ENCODE data around the gene CLPTM1L.
"Not testable (repeated sequence)": the region's sequence is repeated elsewhere in the genome, so short reads cannot be mapped to it uniquely, and the experiment has no call there.

Gene CLPTM1L

GRCh38 chr5:1345876-1346626 lies 1.2 kb upstream of the CLPTM1L start:
- peak overlapping the region; percentile 99 for H3K4me3 ChIP-seq (ENCODE audit: low read length)
- H3K27ac ChIP-seq (ENCODE audit: low read depth, low read length), result no peak overlapping the region
- 87% methylated on average over 27 of the region's 27 CpGs for WGBS
- H3K27me3 ChIP-seq (ENCODE audit: insufficient read depth, low read length), result no peaks in the 10 kb centered on the region
- no peaks in the 10 kb centered on the region for H3K9me3 ChIP-seq (ENCODE audit: insufficient read depth, low read depth, low read length)
- peak overlapping the region; percentile 84 for H3K9ac ChIP-seq (ENCODE audit: low read depth, low read length)
- peaks cover 28% of the 10 kb centered on the region for H3K36me3 ChIP-seq (ENCODE audit: insufficient read depth, low read length)
- no peaks in the 10 kb centered on the region for H3K4me1 ChIP-seq (ENCODE audit: insufficient read depth, low read length)

- H3K9me3 ChIP-seq (ENCODE audit: insufficient read depth, low read depth, low read length), result no peaks in the 10 kb centered on the region
- H3K36me3 ChIP-seq (ENCODE audit: insufficient read depth, low read length), result peaks cover 41% of the 10 kb centered on the region
- peak overlapping the region; percentile 82 for H3K9ac ChIP-seq (ENCODE audit: low read depth, low read length)
- H3K4me1 ChIP-seq (ENCODE audit: insufficient read depth, low read length), result no peaks in the 10 kb centered on the region
- no peak overlapping the region for H3K27ac ChIP-seq (ENCODE audit: low read depth, low read length)
- H3K4me3 ChIP-seq (ENCODE audit: low read length), result peak overlapping the region; percentile 99
- H3K27me3 ChIP-seq (ENCODE audit: insufficient read depth, low read length), result no peaks in the 10 kb centered on the region
- 11% methylated on average over 61 of the region's 61 CpGs for WGBS
These were observed 683 bp downstream of the CLPTM1L start for GRCh38 chr5:1343931-1344901.

GRCh38 chr5:1343315-1343751 lies 1.6 kb downstream of the CLPTM1L start:
- no peaks in the 10 kb centered on the region for H3K4me1 ChIP-seq (ENCODE audit: insufficient read depth, low read length)
- H3K36me3 ChIP-seq (ENCODE audit: insufficient read depth, low read length), result peaks cover 48% of the 10 kb centered on the region
- H3K9ac ChIP-seq (ENCODE audit: low read depth, low read length), result no peak overlapping the region

GRCh38 chr5:1342711-1343110 lies 2.2 kb downstream of the CLPTM1L start:
- H3K27me3 ChIP-seq (ENCODE audit: insufficient read depth, low read length); H3K9me3 ChIP-seq (ENCODE audit: insufficient read depth, low read depth, low read length); H3K4me1 ChIP-seq (ENCODE audit: insufficient read depth, low read length); H3K4me3 ChIP-seq (ENCODE audit: low read length); H3K9ac ChIP-seq (ENCODE audit: low read depth, low read length); H3K27ac ChIP-seq (ENCODE audit: low read depth, low read length): not testable (repeated sequence)
- peaks cover 54% of the 10 kb centered on the region for H3K36me3 ChIP-seq (ENCODE audit: insufficient read depth, low read length)
- 95% methylated on average over 14 of the region's 14 CpGs for WGBS

More at GRCh38 chr5:1343315-1343751, 1.6 kb downstream of the CLPTM1L start:
- H3K9me3 ChIP-seq (ENCODE audit: insufficient read depth, low read depth, low read length), result no peaks in the 10 kb centered on the region
- 96% methylated on average over 9 of the region's 9 CpGs for WGBS
- no peaks in the 10 kb centered on the region for H3K27me3 ChIP-seq (ENCODE audit: insufficient read depth, low read length)
- no peak overlapping the region for H3K27ac ChIP-seq (ENCODE audit: low read depth, low read length)
- peak overlapping the region; percentile 99; the same call in 1 of the 2 replicates for H3K4me3 ChIP-seq (ENCODE audit: low read length)

GRCh38 chr5:1342268-1342667 lies 2.6 kb downstream of the CLPTM1L start:
- Histone ChIP-seq H3K4me3 (ENCODE audit: low read length) (no peak overlapping the region), H3K27me3 (ENCODE audit: insufficient read depth, low read length) (no peaks in the 10 kb centered on the region), H3K27ac (ENCODE audit: low read depth, low read length) (no peak overlapping the region), H3K9me3 (ENCODE audit: insufficient read depth, low read depth, low read length) (no peaks in the 10 kb centered on the region), H3K36me3 (ENCODE audit: insufficient read depth, low read length) (peaks cover 59% of the 10 kb centered on the region), H3K9ac (ENCODE audit: low read depth, low read length) (no peak overlapping the region), H3K4me1 (ENCODE audit: insufficient read depth, low read length) (no peaks in the 10 kb centered on the region)
- 95% methylated on average over 12 of the region's 12 CpGs for WGBS

GRCh38 chr5:1341863-1342262 lies 3.0 kb downstream of the CLPTM1L start:
- 95% methylated on average over 15 of the region's 15 CpGs for WGBS
- H3K9ac ChIP-seq (ENCODE audit: low read depth, low read length), result no peak overlapping the region
- no peaks in the 10 kb centered on the region for H3K27me3 ChIP-seq (ENCODE audit: insufficient read depth, low read length)
- H3K4me3 ChIP-seq (ENCODE audit: low read length), result no peak overlapping the region
- no peaks in the 10 kb centered on the region for H3K4me1 ChIP-seq (ENCODE audit: insufficient read depth, low read length)
- peaks cover 63% of the 10 kb centered on the region for H3K36me3 ChIP-seq (ENCODE audit: insufficient read depth, low read length)
- H3K9me3 ChIP-seq (ENCODE audit: insufficient read depth, low read depth, low read length), result no peaks in the 10 kb centered on the region
- no peak overlapping the region for H3K27ac ChIP-seq (ENCODE audit: low read depth, low read length)

GRCh38 chr5:1339818-1340210 lies 5.1 kb downstream of the CLPTM1L start:
- not testable (repeated sequence) for H3K9me3 ChIP-seq (ENCODE audit: insufficient read depth, low read depth, low read length); H3K27ac ChIP-seq (ENCODE audit: low read depth, low read length); H3K9ac ChIP-seq (ENCODE audit: low read depth, low read length); H3K4me3 ChIP-seq (ENCODE audit: low read length); H3K27me3 ChIP-seq (ENCODE audit: insufficient read depth, low read length); H3K4me1 ChIP-seq (ENCODE audit: insufficient read depth, low read length)
- peaks cover 83% of the 10 kb centered on the region for H3K36me3 ChIP-seq (ENCODE audit: insufficient read depth, low read length)
- 90% methylated on average over 16 of the region's 17 CpGs for WGBS

- not testable (repeated sequence) for H3K4me1 ChIP-seq (ENCODE audit: insufficient read depth, low read length); H3K27me3 ChIP-seq (ENCODE audit: insufficient read depth, low read length); H3K9me3 ChIP-seq (ENCODE audit: insufficient read depth, low read depth, low read length); H3K27ac ChIP-seq (ENCODE audit: low read depth, low read length); H3K9ac ChIP-seq (ENCODE audit: low read depth, low read length); H3K4me3 ChIP-seq (ENCODE audit: low read length)
- peaks cover 87% of the 10 kb centered on the region for H3K36me3 ChIP-seq (ENCODE audit: insufficient read depth, low read length)
- 94% methylated on average over 27 of the region's 34 CpGs for WGBS
These were observed 5.6 kb downstream of the CLPTM1L start for GRCh38 chr5:1339139-1339817.

GRCh38 chr5:1338506-1339070 lies 6.3 kb downstream of the CLPTM1L start:
- no peaks in the 10 kb centered on the region for H3K27me3 ChIP-seq (ENCODE audit: insufficient read depth, low read length)
- H3K9ac ChIP-seq (ENCODE audit: low read depth, low read length), result no peak overlapping the region
- H3K27ac ChIP-seq (ENCODE audit: low read depth, low read length), result no peak overlapping the region
- H3K9me3 ChIP-seq (ENCODE audit: insufficient read depth, low read depth, low read length), result no peaks in the 10 kb centered on the region
- H3K4me3 ChIP-seq (ENCODE audit: low read length), result no peak overlapping the region
- 97% methylated on average over 22 of the region's 22 CpGs for WGBS
- peaks cover 91% of the 10 kb centered on the region for H3K36me3 ChIP-seq (ENCODE audit: insufficient read depth, low read length)
- H3K4me1 ChIP-seq (ENCODE audit: insufficient read depth, low read length), result no peaks in the 10 kb centered on the region

- H3K9me3 ChIP-seq (ENCODE audit: insufficient read depth, low read depth, low read length), result no peaks in the 10 kb centered on the region
- H3K36me3 ChIP-seq (ENCODE audit: insufficient read depth, low read length), result peaks cover 91% of the 10 kb centered on the region
- H3K27me3 ChIP-seq (ENCODE audit: insufficient read depth, low read length), result no peaks in the 10 kb centered on the region
- H3K27ac ChIP-seq (ENCODE audit: low read depth, low read length), result no peak overlapping the region
- no peaks in the 10 kb centered on the region for H3K4me1 ChIP-seq (ENCODE audit: insufficient read depth, low read length)
- no peak overlapping the region for H3K4me3 ChIP-seq (ENCODE audit: low read length)
- no peak overlapping the region for H3K9ac ChIP-seq (ENCODE audit: low read depth, low read length)
- 96% methylated on average over 11 of the region's 12 CpGs for WGBS
These were observed 6.8 kb downstream of the CLPTM1L start for GRCh38 chr5:1338196-1338490.

Data from HUES64 (cell line).